T follicular helper cell (primary cell): Measurements from ENCODE around the gene NOM1.
A peak's percentile ranks its signal among the peaks of the same experiment; 100 is the strongest.

Experiments
- DNase-seq: peaks from one replicate; pipeline ENCODE4 v3.0.0-alpha.2; 2020; ENCODE audit warnings: low read depth

The NOM1 gene

DNA sequence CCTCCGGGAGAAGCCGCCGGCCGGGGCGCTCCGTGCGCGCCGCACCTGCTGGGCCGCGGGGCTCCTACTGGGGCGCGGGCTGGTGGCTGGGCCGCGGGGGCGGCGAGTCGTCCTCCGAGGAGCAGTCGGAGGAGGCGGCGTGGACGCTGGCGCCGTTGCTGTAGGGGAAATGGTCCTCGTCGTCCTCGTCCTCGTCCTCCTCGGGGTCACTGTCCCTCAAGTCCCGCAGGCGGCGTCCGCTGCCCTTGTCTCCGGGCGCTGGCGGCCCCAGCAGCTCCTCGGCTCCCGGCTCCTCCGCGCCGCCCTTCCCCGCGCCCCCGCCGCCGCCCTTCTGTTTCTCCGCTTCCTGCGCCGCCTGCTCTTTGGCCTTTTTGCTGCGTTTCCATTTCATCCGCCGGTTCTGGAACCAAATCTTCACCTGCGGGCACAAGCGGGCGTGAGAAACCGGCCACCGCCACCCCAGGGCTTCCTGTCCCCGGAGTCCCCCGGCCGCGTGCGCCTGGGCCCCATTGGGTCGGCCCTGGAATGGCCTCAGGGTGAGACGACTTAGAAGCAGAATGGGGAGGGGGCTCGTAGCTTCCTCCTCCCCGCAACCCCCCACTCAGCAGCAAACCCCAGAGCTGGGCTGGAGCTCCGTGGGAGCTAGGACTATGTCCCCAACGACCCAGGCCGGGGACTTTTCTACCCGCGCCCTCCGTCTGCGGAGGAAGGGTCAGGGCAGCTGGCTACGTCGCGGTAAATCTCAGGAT, 56.1 kb downstream of the NOM1 start:
- no peak for DNase-seq

DNA sequence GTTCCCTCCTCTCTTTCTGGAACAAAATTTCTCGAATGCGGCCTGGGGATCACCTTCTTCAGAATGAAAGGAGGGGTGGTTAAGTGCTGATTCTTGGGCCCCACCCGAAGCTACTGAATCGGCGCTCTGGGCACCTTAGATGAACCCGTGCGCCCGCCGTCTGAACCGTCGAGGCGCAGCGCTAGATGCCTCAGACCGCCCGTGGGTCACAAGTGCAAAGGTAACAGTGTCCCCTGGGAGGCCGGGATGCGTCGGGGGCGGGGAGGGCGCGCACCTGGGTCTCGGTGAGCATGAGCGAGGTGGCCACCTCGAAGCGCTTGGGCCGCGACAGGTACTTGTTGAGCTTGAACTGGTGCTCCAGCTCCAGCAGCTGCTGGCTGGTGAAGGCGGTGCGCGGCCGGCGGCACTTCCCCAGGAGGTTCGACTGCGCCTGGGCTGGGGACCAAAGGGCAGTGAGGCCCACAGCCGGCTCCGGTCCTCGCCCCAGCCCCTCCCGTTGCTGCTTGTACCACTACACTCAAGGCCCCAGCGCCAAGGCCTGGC, 56.8 kb downstream of the NOM1 start:
- no peak for DNase-seq

DNA sequence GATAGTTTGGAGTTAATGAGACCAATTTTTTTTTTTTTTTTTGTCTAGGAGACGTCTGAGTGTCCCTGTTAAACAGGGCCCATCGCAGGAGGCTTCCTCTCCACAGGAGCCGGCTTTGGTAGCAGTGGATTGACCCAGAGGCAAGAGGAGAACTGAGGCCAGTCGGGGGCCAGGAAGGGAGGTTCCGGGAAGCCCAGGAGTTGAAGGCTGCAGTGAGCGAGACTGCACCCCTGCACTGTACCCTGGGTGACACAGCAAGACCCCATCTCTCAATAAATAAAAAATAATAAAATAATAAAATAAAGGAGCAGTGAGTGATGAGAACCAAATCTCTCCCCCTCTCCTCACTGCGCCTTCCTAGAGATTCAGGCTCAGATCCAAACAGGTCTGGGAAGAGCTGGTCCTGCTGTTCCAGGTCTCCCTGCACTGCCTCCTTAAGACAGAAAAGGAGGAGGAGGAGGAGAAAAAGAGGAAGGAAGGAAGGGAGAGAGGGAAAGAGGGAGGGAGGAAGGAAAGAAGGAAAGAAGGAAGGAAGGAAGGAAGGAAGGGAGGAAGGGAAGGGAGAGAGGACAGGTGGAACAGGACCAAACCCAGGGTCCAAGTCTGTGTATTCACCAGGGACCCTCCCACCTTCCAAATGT, 57.4 kb downstream of the NOM1 start:
- no peak for DNase-seq

DNA sequence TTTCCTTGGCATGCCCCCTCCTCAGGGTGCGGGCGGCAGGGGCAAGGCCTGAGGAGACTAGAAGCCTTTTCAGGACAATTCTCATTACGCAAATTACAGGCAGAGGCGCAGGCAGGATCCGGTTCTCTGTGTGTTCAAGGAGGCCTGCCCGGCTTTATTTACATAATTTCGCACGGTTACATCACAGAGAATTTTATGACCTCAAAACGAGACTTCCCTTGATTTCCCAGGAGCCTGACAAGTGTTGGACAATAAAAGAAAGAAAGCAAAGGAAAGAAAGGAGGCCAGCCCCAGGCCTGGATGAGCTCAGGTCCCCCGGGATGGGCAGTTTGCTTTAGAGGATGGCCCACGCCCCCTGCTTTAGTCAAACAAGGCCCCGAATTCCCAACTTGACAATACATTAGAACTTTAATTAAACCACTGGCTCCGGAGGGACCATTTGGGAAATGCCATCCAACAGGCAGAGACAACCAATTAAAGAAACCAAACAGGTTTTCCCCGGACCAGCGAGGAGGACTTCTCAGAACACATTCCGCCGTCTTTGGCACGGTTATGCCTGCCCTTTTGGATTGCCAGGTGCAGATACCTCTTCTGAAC, 58.1 kb downstream of the NOM1 start:
- DNase-seq, result no peak

DNA sequence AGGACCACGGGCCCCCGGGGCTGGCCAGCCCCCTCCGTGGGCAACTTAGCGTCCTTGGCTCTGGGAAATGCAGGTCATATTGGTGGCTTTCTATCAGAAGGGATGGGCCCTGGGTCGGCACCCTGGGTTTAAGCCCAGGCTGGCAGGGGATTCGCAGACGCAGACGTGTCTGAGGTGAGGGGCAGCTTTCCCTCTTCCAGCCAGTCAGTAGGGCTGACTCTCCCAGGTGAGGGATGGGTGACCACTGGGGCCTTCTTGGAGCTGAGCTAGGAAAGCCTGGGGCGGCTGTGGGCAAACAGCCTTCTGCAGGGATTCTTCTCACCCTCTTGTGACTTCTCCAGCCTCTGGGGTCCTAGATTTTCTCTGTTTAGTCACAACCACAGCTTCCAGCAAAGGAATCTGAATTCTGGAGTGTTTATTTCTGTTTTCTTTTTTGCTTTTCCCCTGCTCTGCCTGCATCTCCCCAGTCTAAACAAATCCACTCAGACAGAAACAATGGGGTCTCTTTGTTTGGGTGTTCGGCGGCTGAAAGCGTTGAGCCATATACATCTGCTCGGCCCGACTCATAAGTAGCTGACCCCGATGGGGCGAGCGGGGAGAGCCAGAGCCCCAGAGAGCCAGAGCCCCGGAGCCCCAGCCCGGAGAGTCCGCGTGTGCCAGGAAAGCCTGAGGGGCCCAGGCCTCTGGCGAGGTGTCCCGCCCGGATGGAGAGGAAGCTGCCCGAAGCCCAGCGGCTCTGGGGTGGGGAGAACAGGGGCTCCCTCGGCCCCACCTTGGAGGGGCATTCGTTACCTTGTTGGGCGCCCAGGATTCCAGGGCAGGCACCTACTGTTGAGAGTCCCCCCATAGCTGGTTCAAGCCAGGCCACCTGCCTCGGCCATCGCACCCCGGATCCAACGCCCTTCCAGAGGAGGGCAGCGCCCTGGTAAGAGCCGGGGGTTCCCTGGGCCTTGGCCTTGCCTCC, 59.0 kb downstream of the NOM1 start:
- DNase-seq, result no peak

DNA sequence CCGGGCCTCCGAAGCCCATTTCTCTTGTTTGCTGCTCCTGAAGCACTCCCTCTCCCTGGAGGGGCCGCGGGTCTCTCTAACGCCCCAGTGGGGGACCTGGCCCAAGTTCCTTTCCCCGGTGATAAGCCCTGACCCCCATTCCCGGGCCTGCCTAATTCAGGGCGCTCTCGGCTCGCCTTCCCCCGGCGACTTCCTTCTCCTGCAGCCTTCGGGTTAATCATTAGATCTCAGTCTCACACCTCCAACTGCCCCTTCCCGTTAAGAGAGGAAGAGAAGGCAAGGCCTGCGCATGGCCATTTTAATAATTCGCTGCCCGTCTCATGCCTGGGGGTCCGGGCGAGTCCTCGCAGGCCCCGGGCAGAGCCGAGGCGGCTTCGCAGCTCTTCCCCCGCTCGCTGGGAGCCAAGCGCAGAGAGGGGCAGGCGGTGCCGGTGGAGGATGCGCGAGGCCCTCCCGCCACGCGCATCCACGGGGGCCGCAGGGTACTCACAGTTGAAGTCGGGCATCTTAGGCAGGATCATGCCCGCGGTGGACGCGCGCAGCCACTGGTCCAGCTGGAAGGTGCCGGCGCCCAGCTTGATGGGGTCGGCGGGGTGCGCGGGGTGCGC, 59.8 kb downstream of the NOM1 start:
- no peak for DNase-seq

DNA sequence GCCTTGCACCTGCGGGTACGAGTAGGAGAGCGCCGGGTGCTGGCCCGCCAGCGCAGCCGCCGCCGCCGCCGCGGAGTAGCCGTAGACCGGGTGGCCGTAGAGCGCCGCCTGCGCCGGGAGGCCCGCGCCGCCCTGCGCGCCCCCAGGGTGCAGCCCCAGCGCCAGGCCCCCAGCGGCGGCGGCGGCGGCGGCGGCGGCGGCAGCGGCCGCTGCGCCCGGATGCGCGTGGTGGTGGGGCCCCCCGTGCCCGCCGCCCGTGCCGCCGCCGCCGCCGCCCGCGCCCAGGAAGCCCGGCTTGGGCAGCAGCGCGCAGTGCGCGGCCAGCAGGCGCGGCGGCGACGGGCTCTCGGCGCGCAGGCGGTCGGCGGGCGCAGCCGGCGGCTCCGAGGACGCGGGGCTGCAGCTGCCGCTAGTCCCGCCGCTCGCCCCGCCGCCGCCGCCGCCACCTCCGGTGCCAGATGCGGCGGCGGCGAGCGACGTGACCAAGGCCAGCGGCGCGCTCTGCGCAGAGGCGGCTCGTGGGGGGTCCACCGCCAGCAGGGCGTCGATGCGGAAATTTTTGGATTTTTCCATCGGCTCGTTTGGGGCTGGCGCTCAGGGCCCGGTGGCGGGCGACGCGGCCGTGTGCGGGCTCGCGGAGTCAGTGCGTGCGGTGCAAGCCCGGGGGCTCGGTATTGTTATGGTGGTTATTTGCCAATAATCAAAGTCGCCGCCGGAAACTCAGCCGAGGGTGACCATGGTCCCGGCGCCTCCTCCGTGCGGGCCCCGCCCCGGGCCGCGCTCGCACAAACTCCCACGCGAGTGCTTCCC, 60.5 kb downstream of the NOM1 start:
- no peak for DNase-seq

DNA sequence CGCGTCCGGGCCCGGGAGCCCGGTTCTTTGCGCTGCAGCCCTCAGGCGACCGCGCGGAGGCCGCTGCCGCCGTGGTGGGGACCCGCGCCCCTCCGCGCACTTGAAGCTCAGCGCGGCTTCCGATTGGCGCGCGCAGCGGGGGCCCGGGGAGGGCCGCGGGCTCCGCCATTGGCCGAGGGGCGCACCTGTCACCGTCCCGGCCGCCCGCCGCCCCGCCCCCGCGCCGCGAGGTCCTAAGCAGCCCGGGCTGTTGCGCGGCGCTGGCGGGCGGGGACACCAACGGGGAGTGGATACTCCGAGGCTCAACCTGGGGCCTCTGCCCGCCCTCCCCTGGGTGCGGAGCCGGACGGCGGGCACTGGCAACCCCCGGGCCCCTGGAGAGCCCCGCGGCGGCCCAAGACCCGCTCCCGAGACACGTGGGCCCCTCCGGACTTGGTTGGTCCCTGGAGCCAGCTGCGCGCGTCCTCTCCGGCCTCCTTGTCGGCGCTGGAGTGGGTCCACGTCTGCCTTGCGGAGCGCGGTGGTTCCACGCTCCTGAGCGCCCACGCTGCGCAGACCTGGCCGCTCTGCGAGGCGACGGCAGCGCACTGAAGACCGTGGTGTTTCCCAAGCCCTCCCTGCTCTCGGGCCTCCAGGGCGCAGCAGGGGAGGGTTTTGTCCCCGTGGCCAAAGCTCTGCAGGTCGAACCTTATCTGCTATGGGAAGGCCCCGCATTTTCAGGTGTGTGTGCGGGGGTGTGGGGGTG, 61.2 kb downstream of the NOM1 start, which contains the start of gene MNX1:
TSS of gene MNX1 (minus strand) at position 76 of the 745 bp plus-strand sequence. CDS start 313 bp downstream, outside the sequence.
- peak; percentile 19 for DNase-seq

DNA sequence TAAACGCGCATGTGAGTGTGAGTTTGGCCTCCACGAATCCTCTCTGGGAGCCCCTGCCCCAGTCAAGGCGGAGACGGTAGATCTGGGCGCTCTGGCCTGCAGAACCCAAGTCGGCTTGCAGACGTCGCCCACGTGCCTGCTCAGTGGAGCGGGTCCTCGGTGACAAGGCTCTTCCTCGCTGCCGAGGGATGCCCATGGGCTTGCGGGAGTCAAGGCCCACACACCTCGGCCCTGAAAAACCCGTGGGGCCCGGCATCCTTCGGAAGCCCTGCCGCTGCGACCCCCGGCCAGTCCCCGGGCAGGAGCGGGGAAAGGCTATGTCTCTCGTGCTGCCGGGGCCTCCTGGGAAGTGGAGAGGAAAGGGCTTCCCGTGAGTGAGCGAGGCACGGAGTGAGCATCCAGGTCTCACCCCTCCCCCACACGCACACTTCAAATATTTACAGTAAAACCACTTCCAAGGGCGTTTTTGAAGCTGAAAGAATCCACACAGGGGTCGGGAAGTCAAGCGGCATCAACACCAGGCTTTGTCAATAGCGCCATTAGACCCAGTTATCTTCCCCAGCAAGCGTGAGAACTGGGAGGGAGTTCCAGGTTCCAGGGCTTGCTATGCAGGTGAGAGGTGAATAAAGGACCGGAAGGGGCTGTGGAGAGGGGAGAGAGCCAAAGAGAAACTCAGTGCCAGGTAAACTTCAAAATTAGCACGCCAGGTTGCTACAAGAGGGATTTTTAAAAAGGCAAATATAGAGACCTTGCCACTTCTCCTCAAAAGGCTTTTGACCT, 62.0 kb downstream of the NOM1 start:
- DNase-seq, result no peak

DNA sequence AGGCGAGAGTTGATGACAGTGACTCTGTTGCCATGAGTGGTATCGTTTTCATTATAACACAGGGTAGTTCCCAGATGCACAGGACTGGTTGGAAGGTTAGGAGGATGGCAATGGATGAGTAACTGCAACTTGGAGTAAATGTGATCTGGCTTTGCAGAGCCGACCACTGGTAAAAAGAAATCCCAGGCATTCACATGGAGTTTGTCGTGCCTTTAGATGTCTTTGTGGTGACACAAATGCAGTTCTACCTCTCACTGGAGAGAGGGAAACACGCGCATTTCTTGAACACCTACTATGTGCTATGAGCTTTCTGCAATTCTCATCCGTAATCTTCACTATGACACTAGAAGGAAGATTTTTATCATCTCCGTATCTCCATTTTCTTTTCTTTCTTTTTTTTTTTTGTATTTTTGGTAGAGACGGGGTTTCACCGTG, 62.6 kb downstream of the NOM1 start:
- DNase-seq, result no peak

DNA sequence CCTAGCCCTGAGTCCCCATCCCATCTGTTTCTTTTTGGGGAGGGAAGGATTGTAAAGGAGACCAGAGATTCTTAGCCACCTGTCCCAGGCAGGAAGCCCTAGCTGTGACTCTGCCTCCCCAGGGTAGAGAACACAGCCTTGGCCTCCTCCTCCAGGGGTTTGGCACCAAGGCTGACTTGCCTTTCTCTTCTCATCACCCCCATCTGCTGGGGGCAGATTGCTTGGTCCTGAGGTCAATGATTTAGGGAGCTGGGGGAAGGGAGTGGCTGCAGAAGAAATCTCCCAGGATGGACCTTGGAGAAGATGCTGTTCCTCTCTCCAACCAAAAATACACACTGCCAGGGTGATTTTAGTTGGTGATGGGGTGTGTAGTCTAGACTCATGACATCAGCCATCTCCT, 63.6 kb downstream of the NOM1 start:
- no peak for DNase-seq

DNA sequence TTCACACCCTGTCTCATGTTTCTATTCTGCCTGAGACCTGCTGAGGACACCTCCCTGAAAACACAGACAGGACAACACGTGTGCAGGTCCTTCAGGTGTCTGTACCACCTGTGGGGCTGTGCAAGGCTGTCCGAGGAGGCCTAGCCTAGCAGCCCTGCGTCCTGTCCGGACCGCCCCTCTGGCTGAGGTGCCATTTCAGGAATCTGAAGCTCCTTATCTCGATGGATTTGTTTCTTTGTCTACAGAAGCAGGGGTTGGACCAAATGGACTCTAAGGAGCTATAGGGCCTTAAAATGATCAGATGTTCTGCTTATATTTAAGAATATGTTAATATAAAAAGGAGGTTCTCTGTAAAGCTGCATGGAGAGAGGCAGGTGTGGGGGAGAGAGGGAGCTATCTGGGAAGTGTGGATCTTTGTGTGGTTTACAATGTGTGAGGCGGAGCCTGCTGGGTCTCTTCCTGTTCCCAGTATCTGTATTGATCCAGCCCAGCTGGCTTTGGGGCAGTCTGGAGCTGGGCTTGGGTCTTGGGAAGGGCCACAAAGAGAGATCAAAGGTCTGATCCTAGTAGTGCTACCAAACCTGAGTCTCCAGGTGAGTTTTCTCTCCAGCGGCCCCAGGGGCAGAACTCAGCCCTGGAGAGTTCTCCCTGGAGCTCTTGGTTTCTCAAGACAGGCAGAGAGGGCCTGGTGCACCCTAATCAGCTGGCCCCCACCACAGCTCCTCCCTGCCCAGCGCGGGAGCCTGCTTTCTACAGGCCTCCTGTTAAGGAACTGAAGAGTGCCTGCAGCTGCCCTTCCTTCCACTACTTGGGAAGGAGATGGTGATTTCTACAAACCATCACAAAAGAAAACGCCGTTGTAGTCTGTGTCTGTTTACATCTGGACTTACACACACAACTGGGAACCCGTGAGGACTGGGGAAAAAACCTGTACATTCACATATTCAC, 64.4 kb downstream of the NOM1 start:
- no peak for DNase-seq

DNA sequence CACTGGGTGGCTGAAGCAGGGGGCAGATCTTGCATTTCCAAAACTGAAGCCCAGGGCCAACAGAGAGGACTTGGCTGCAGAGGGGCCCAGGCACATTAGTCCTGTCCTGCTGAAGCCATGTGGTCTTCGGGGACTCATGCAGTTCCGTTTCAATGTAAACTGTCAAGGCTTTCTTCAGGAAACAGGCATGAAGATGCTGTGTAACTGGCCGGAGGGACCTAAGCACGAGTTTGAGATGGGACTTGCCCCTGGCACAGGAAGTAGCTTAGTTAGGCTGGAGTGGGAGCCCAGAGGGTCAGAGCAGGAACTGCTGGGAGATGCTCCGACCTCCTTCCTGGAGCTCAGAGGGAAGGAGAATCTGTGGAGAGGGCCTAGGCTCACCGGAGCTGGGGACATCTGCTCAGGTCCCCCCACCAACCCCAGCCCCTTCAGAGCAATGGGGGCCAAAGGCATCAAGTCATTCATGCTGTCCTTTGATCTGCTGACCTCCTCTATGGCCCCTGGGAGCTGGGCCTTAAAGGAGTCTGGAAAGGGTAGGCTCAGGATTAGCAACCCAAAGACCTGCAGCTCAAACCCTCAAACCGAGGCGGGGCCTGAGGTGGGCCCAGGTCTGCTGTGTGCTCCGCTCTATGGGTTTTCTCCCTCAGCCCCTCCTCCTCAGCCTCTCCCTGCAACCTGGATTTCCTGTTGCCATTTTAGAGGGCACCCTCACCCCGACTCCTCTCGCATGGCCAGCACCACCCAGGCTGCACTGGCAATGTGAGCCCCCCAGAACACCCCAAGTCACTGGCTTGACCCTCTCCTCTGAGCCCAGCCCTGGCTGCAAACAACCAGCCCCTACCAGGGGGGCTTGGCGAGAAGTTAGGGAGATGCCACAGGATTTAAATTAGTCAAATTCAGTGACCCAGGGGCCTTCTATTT, 65.4 kb downstream of the NOM1 start:
- no peak for DNase-seq

DNA sequence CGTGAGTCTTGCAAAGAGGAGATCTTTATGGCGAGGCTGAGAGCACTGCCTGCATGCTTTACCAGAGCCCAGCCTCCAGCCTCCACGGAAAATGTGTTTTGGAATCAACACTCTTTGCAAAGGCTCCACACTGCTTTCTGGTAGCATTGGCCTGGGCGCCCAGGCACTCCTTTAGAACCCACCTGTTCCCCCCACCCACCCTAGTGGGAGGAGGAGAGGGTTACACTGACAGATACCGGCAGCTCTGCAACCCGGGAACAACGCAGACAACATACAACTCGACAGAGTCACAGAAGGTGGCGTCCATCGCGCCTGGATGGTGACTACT, 66.5 kb downstream of the NOM1 start:
- DNase-seq, result no peak

DNA sequence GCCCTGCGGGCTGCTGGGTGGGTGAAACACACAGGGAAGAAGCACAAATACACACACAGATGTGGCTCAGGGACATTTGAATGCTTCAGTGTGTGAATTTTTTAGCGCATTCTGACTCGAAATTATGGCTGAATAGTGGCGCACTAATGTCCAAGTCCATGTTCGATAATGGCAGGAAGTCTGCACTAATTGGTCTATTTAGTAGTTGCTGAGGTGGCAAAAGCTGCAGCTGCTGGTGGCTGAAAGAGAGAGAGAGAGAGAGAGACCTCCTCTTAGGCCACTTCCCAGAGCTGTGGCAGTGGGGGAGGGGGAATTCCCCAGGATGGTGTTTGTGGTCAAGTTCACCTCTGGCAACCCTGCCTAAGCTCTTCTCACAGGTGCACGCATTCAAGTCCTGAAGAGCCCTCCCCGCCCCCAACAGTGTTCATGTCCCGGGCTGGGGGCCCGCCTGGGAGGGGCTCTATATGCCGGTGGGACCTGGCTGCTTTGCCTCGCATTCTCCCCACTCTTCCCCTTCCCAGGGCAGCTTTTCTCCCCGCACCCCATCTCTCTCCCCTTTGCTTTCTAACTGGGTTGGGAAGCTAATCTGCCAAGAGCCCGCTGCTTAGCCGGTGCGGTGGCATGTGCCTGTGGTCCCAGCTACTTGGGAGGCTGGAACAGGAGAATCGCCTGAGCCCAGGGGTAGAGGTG, 67.0 kb downstream of the NOM1 start:
- no peak for DNase-seq

DNA sequence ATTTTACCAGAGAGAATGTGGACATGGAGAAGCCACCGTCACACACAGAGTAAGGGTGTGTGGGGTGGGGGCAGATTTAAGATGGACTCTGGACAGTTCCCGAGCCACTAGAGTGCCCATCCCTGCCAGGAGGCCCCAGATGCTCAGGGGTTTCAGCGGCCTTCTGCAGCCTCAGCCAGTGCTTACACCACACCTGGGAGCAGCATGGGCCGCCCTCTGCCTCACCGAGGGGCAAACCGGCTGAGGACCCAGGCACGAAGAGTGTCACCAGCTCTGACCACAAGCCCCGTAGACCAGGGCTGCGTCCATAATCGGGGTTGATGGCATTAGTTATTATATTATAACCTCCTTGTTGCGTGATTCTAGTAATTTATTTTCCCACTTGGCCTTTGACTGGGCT, 67.6 kb downstream of the NOM1 start:
- no peak for DNase-seq
